GM12878 (cell line): Measurements from ENCODE around the gene STK33.

Experiments
- CREM ChIP-seq: IDR thresholded peaks from 2 replicates; pipeline ENCODE4 v1.6.1; 2014; ENCODE audit warnings: antibody characterized with exemption, low read depth
- CTCF ChIP-seq, 3 experiments: IDR thresholded peaks in 2 of 3; conservative IDR thresholded peaks in 1 of 3; 2 replicates each; pipeline ENCODE4 v1.5.1; 2011; ENCODE audit warnings: low read depth in 3 of 3, low read length in 3 of 3, mild to moderate bottlenecking in 3 of 3, control low read depth in 2 of 3, moderate library complexity in 2 of 3, inconsistent platforms in 1 of 3, mixed read lengths in 1 of 3; ENCODE audit not compliant: control insufficient read depth in 2 of 3, insufficient read depth in 1 of 3; ENCODE audit errors: extremely low read depth in 1 of 3
- EZH2 ChIP-seq: IDR thresholded peaks from 2 replicates; pipeline ENCODE4 v1.6.1; 2012; ENCODE audit warnings: low read depth, mild to moderate bottlenecking, control low read depth, inconsistent platforms, low read length, borderline replicate concordance; ENCODE audit not compliant: control insufficient read depth
- KAT2A ChIP-seq: conservative IDR thresholded peaks from 2 replicates; pipeline ENCODE4 v1.6.1; 2011; ENCODE audit warnings: low read depth, low read length; ENCODE audit not compliant: control insufficient read depth
- NFYB ChIP-seq: IDR thresholded peaks from 2 replicates; pipeline ENCODE4 v1.6.1; 2011; ENCODE audit warnings: low read depth, mild to moderate bottlenecking, low read length, improper control_type of control experiment, moderate library complexity; ENCODE audit not compliant: insufficient read depth
- PBX3 ChIP-seq: IDR thresholded peaks from 2 replicates; pipeline ENCODE4 v1.6.1; 2011; ENCODE audit warnings: mild to moderate bottlenecking, low read depth, low read length, moderate library complexity; ENCODE audit not compliant: insufficient replicate concordance
- POLR2A ChIP-seq: IDR thresholded peaks from 2 replicates; pipeline ENCODE4 v1.6.1; 2011; ENCODE audit warnings: low read depth, mild to moderate bottlenecking, low read length
- POLR2AphosphoS5 ChIP-seq: IDR thresholded peaks from 2 replicates; pipeline ENCODE4 v1.6.1; 2011; ENCODE audit warnings: mild to moderate bottlenecking, low read length, inconsistent platforms
- RAD21 ChIP-seq: IDR thresholded peaks from 2 replicates; pipeline ENCODE4 v1.6.1; 2011; ENCODE audit warnings: mild to moderate bottlenecking, low read depth, low read length, moderate library complexity; ENCODE audit not compliant: insufficient read depth
- RBBP5 ChIP-seq: fragments of 200-600 bp; sonication (generic); conservative IDR thresholded peaks from 2 replicates; pipeline ENCODE4 v1.6.1; 2016
- SMC3 ChIP-seq: IDR thresholded peaks from 2 replicates; pipeline ENCODE4 v1.6.1; 2011; ENCODE audit warnings: low read length, improper control_type of control experiment, borderline replicate concordance
- SP1 ChIP-seq: IDR thresholded peaks from one replicate; pipeline ENCODE4 v1.6.1; 2011; ENCODE audit warnings: low read depth, low read length
- TAF1 ChIP-seq: IDR thresholded peaks from 2 replicates; pipeline ENCODE4 v1.6.1; 2011; ENCODE audit warnings: mild to moderate bottlenecking, low read depth, low read length, borderline replicate concordance
- ZNF217 ChIP-seq: fragments of 450-650 bp; IDR thresholded peaks from 2 replicates; pipeline ENCODE4 v1.6.1; 2017; ENCODE audit warnings: antibody characterized with exemption, mild to moderate bottlenecking

- no peak for TF ChIP-seq POLR2AphosphoS5
- no peak for TF ChIP-seq KAT2A
- no peak for TF ChIP-seq NFYB
- TF ChIP-seq ZNF217: no peak
- no peak for TF ChIP-seq SMC3
- TF ChIP-seq CTCF (IDR thresholded peaks at IDR 0.05 in 2 of 3, conservative IDR thresholded peaks at IDR 0.05 in 1 of 3; ENCODE audit: control insufficient read depth in 2 of 3, extremely low read depth in 1 of 3, insufficient read depth in 1 of 3, low read depth in 3 of 3, low read length in 3 of 3): no peak
- no peak for TF ChIP-seq CREM
- TF ChIP-seq TAF1: no peak
- no peak for TF ChIP-seq POLR2A
- TF ChIP-seq RAD21: no peak
- no peak for TF ChIP-seq EZH2
- TF ChIP-seq SP1: no peak
- no peak for TF ChIP-seq RBBP5
- TF ChIP-seq PBX3: no peak
Observed at GRCh38 chr11:8361206-8361605, 232.8 kb downstream of the STK33 start.
